Activated CD8-positive, alpha-beta memory T cell treated with anti-CD3 and anti-CD28 coated beads for 36 hours (primary cell): ENCODE results near the gene POC1B. TPM values are rescaled to one million over a fixed set of nuclear protein-coding genes. Genes with fewer than 3 reads are reported as not detected.

ENCODE experiments used
- CTCF ChIA-PET: fragments of 350-600 bp; sonication (Branson Sonifier 250); formaldehyde crosslinking; loops from one replicate; lab custom pipeline; 2021; ENCODE audit warnings: antibody characterized with exemption; lab: Charles Lee
- POLR2A ChIA-PET: fragments of 350-600 bp; sonication (Branson Sonifier 250); formaldehyde crosslinking; loops from one replicate; lab custom pipeline; 2021; ENCODE audit warnings: antibody characterized with exemption; lab: Charles Lee
- total RNA-seq, 2 experiments: library from RNA; stranded (reverse); gene quantifications; one replicate each; pipeline ENCODE4 v1.2.3, GENCODE V29; 2021

POC1B gene
- total RNA-seq: 10 to 100 TPM; 22.9 to 24.2 TPM

- POLR2A ChIA-PET: interaction anchor here (0.7 to 3.2 kb wide), 5 partner anchors 31 to 490 kb away, joined by 3 to 16 read pairs (median 4); partner anchors contain the start of genes ATP2B1 and DUSP6
Measured at GRCh38 chr12:89525824-89526770, at the start of gene POC1B. TSS of gene POC1B (minus strand) at chr12:89526047. CDS start at chr12:89525895, 152 bp downstream.

DNA sequence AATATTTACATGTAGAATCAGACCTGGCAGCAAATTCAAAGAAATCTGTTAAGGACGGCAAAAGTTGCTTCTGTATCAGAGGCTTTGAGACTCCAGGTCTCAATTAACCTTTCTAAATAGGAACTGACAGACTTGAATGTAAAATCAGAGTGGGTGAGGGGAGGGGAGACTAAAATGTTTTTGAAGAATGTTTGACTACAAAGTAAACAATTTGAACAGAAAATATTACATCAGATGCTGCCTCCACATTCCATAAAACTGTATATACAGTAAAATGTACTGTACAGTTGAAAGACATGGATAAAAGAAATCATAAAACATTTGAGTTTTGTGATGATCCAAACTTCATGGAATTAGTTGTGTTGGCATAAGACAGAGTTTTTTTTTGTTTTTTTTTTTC is 49.5 kb upstream of the POC1B start:
- POLR2A ChIA-PET: no interaction called here
- CTCF ChIA-PET: no interaction called here

More at GRCh38 chr12:89525824-89526770, at the start of gene POC1B:
- CTCF ChIA-PET: interaction anchor here (0.7 to 2.6 kb wide), 7 partner anchors 14 to 509 kb away, joined by 3 to 17 read pairs (median 6); no protein-coding TSS in a partner anchor

DNA sequence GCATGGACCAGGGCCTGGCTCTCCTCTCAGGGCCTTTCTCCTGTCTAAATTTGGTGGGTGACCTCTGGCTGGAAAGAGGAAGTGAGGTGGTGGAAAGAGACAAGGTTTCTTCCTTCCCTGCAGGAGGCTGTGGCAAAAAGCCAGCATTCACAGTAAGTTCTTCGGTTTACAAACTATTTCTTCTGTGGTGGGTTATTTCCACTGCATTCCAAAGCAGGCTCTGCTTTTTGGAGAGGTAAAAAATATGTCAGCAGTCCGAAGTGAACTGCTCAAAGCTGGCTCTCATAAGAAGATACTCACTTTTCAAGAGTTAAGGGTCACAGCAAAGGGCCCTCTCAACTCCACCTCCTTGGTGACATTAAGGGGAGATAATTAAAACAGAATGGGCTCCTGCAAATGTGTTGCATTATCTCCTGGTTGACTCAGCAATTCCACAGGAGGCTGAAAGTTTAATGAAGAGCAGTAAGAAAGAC is 48.9 kb upstream of the POC1B start:
- ChIA-PET CTCF (no interaction called here), POLR2A (no interaction called here)

DNA sequence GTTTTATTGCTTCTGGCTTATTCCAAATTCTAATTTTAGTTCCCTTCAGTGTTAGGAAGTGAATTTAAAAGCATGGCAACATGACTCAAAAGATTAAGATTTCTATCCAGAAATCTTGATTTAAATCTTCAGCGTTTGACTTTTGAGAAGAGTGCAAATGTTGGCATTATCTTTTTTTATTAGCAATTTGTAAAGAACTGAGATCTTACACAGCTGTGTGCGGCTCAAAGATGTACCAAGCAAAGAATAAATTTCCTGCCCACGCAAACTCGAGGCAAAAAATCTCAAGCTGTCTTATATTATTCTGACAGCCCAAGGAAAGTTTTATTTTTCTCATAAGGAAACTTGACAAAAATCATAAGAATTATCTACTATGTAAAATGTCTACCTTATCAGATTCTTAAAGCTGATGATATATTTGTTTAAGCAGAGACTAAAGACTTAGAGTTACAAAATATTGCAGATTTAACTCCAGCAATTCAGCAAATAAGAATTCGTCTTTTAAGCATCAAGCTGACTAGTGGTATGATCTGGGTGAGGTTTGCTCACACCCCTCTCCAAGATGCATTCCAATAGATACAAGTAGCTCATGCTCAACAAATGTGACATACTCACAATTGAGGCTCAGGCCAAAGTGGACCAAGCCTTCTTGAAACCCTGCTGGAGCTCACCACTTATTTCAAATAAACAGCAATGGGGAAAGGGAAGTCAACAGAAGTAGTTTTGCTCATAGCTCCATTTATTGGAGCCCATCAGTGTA is 47.4 kb upstream of the POC1B start:
- POLR2A ChIA-PET: no interaction called here
- CTCF ChIA-PET: no interaction called here

- ChIA-PET CTCF (interaction anchor here (0.7 kb wide), 1 partner anchor 786 kb away, joined by 5 read pairs; no protein-coding TSS in a partner anchor), POLR2A (no interaction called here)
Measured at GRCh38 chr12:89571491-89572195, 45.8 kb upstream of the POC1B start.

DNA sequence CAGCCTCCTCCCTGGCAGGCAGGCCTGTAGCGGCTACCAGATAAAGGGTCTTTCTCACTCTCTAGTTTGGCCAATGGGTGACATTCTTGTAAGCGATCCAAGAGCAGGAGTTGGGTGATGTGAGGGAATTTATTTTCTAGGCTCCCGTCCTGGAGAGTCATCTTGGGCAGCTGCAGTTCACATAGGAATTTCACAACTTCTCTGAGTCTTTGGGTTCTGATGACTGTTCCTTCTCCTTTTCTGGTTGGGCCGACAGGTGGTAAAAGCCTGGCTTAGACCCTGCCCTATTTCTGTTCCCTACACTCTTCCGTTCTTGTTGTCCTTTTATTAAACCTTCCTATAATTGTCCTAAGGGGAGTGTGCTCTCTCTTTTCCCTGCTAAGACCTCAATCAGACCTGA is 42.6 kb upstream of the POC1B start:
- POLR2A ChIA-PET: no interaction called here
- CTCF ChIA-PET: interaction anchor here (0.6 kb wide), 1 partner anchor 228 kb away, joined by 4 read pairs; no protein-coding TSS in a partner anchor

GRCh38 chr12:89567691-89568239 is 41.9 kb upstream of the POC1B start:
- POLR2A ChIA-PET: no interaction called here
- CTCF ChIA-PET: interaction anchor here (0.6 kb wide), 1 partner anchor 229 kb away, joined by 4 read pairs; no protein-coding TSS in a partner anchor

DNA sequence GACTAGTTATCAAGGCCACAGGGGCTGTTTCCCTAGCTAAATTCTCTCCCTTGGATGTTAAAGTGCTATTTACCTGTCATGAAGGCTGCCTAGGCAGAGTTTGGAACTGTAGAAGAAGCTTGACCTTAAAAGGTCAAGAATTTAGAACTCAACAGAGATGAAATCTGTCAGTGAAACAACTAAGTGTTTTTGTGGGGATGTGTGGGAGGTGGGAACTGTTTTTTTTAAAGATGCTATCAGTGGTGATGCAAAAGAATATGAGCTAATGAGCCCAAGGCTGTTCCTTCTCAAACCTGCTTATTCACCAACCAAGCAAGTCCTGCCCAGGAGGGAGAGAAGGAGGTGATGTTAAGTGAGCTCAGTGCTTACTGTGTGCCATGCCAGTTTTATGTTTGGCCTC is 40.8 kb upstream of the POC1B start:
- POLR2A ChIA-PET: no interaction called here
- CTCF ChIA-PET: no interaction called here

DNA sequence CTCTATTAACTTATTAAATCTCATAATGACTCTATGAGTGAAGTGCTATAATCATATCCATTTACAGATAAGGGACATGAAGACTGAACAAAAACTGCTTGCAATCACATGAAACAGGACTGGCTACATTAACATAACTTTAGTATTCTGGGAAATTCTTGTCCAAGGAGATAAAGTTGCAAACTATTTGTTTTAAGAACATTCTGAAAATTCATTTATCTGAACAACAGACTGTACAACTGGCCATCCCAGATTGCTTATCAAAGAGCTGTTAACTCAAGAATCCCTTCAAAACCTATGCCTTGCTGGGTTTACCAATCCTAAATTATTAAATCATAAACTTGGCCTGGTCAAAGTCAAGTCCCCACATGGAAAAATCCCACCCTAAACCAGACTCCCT is 39.2 kb upstream of the POC1B start:
- ChIA-PET POLR2A (no interaction called here), CTCF (no interaction called here)

GRCh38 chr12:89559753-89560152 is 33.9 kb upstream of the POC1B start:
- CTCF ChIA-PET: interaction anchor here (1.4 kb wide), 1 partner anchor 17 kb away, joined by 4 read pairs; no protein-coding TSS in a partner anchor
- POLR2A ChIA-PET: no interaction called here

- ChIA-PET POLR2A (interaction anchor here (0.7 kb wide), 1 partner anchor 13 kb away, joined by 4 read pairs; no protein-coding TSS in a partner anchor), CTCF (no interaction called here)
Measured at GRCh38 chr12:89556976-89557375, 31.1 kb upstream of the POC1B start.

- POLR2A ChIA-PET: no interaction called here
- CTCF ChIA-PET: interaction anchor here (1.3 kb wide), 1 partner anchor 9 kb away, joined by 4 read pairs; no protein-coding TSS in a partner anchor
Measured at GRCh38 chr12:89552376-89552775, 26.5 kb upstream of the POC1B start.

GRCh38 chr12:89551747-89552146 is 25.9 kb upstream of the POC1B start:
- POLR2A ChIA-PET: no interaction called here
- CTCF ChIA-PET: no interaction called here

- ChIA-PET CTCF (no interaction called here), POLR2A (no interaction called here)
Measured at GRCh38 chr12:89547101-89547500, 21.3 kb upstream of the POC1B start.

DNA sequence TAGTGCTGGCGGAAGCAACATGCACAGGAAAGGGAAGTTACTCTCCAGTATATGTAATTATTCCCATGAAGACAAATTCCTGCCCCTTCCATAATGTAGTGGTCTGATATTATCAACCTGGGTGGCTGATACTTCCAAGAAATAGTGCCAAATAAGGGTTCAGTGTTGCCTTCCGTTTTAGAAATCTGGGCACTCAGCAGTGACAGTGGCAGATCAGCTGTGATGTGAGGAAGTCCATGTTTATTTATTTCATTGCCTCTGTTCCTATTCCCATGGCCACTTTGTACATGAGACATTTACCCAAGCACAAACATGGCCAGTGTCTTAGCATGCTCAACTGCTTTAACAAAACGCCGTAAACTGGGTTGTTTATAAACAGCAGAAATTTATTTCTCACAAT is 20.3 kb upstream of the POC1B start:
- ChIA-PET POLR2A (no interaction called here), CTCF (interaction anchor here (0.5 kb wide), 1 partner anchor 242 kb away, joined by 3 read pairs; no protein-coding TSS in a partner anchor)

DNA sequence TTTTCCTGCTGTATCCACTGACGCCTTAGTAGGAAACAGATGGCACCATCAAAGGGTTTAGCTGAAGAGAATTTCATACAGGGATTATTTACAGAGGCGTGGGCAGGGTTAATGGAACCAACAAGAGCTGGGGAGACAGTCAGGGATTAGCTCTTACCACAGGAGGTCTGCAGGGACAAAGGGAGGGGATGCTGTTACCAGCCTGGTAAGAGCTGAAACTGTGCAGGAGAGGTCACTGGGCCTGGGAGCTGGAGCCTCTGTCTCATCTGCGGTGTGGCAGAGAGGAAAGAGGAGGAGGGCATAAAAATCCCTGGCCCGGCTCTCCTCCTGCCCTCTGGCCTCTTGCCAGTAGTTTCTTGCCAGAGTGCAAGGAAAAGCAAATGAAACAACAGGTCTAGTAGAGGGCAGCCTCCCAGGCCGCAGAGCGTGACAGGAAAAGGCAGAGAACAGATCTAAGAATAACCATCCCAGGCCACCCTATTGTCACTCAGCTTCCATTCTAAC is 18.9 kb upstream of the POC1B start:
- ChIA-PET CTCF (no interaction called here), POLR2A (interaction anchor here (1.0 kb wide), 1 partner anchor 162 kb away, joined by 3 read pairs; no protein-coding TSS in a partner anchor)

DNA sequence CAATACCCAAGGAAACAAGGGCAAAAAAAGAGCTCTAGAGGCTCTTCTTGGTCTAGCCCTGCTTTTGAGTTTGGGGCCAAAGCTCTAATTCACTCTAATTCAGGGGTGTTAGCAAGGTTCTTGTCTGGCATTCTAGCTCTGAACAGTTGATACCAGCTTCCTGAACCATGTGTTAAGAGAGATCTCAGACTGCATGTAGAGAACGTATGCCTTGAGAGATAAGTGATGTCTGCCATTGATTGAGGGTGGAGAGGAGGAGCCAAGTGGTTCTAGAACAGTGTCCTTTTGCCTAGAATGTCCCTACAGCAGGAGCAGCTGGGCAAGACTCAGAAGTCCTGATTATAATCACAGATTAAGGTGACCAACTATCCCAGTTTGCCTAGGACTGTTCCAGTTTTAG is 18.2 kb upstream of the POC1B start:
- CTCF ChIA-PET: interaction anchor here (0.8 to 1.4 kb wide), 2 partner anchors 372 to 709 kb away, joined by 3 to 4 read pairs; no protein-coding TSS in a partner anchor
- POLR2A ChIA-PET: interaction anchor here (0.6 to 1.0 kb wide), 2 partner anchors 13 to 163 kb away, joined by 3 to 4 read pairs; no protein-coding TSS in a partner anchor
